HG02970 (cell line): ENCODE results near the gene PON1.

Source experiments
- ATAC-seq: cut with Tn5 transposase; IDR thresholded peaks from one replicate; pipeline ENCODE4 v1.9.1; 2021; ENCODE audit warnings: mild to moderate bottlenecking, moderate library complexity, moderate number of reproducible peaks; ENCODE audit not compliant: unreplicated experiment, low FRiP score

The PON1 gene

DNA sequence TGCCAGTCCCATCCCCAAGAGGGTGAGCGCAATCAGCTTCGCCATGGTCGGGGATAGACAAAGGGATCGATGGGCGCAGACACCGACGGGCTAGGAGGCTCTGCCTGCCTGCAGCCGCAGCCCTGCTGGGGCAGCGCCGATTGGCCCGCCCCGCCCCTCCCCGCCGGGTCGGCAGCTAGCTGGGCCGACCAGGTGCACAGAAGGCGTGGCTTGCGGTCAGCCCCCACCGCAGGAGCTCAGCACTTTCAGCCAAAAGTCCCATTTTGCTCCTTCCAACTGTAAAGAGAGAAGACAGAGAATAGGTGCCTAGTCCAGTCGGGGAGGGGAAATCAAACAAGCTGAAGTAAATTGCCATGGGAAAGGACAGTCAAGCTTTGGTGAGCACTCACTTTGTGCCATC, at the start of gene PON1:
TSS of gene PON1 (minus strand) at position 102 of the 400 bp plus-strand sequence. CDS start at position 45, 57 bp downstream.
- ATAC-seq: peak; percentile 65

GRCh38 chr7:95373323-95373722, 49.0 kb upstream of the PON1 start:
- no peak for ATAC-seq

DNA sequence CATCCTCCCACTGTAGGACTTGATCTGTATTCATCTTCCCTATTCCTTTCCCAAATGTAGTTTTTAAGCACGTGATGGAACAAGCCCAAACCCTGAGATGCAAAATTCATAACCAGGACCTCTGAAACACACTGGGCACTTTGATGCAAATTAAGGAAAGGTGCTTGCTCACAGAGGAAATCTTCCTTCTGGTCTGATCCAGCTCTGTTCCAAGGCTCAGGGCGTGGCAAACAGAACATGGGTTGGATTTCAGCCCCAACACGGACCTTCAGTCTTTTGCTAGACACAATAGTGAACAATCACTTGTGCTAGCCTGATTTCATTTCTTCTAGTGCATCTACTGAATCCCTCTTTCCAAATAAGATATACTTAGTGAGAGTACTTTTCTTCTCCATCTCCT, 43.9 kb upstream of the PON1 start:
- ATAC-seq: no peak

DNA sequence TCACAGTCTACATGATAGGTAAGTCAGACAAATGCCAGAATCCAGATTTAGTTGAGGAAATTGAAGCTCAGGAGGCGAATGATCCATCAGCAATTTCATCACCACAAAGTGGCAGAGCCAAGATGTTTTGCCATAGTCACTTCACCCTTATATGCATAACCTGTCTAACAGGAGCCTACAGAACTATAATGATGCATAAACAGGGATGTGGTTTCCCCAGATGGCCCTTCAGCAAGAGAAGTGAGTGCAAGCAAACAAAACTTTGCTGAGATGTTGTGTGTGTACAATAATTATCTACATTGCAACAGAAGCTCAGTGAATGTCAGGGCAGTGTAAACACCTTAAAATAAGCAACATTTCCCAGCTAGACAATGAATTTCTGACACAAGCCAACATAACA, 43.3 kb upstream of the PON1 start:
- no peak for ATAC-seq

GRCh38 chr7:95365151-95365550, 40.8 kb upstream of the PON1 start:
- ATAC-seq: no peak

DNA sequence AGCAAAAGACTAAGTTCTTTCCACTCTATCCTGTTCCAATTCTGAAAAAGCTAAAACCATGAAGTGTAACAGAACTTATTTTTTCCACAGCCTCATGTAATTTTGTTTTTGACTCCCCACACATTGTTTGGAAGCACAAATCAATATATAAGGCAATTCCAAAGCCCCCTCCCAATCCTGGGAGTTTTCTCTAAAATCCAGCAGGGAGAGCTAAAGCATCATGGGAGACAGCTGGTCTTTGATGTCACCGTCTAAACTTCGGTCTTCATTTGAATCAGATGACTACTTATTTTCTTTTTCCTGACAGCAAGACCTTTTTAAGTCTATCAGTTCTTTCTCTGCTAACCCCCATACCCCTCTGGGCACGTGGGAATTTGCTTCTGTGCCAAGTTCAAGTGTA, 33.3 kb upstream of the PON1 start:
- ATAC-seq: no peak

DNA sequence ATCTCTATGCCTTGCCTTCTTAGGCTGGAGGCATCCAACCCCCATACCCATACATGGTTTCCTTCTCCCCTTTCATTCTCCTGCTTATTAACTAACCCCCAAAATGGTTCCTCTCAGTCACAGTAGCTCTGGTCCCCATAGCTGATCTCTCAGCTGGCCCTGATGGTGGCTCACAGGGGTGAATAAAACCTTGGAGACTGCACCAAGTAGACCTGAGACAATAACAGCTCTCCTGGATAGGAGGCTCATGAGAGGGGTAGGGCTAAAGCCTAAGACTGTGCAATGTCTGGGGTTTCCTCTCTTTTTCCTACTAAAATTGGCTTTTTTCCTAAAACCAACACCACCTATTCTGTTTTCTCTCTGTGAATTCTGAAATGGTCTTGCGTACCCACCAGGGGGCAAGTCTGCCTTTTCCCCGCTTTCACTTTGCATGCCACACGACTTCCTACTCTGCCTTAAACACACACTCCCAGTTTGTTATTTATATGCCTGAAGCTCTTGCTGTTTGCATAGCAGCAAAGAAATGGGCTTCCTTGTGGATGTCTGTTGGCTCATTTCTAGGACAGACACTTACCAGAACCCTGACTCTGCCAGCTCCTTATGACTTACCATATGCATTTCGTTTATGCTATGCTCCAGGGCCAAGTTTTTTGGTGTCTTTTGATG, 18.4 kb upstream of the PON1 start:
- ATAC-seq: no peak

DNA sequence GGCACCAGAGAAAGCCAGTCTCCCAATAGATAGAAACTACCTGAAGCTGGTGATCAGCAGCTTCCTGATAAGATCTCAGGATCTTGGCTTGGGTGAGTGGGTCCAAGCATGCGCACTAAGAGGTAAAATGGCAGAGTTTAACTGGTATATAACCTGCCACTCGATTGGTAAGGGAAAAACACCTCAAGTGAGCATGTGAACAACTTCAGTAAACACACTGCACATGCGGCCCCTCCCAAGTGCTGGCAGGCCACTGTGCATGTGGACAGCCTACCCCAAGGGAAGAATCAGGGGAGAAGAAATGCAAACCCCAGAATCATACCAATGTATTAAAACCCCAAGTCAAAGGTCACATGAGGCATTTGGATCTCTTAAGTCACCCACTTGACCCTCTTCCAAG, 17.7 kb upstream of the PON1 start:
- no peak for ATAC-seq

DNA sequence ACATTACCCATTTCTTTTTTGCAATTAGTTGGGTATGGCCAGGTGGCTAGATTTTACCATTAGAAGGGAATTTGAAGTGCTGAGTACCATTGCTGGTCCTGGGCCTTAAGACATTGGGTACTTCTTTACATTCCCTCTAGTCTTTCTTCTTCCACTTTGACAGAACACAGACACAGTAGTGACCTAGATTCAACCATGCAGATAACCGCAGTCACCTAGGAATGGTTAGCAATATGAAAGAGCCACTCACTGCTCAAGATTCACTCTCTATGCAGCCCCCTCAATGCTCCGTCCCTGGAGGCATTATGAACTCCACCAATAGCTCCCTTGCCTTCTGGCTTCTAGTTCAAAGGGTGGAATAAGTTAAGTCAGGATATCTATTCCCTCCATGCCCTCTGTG, 16.2 kb upstream of the PON1 start:
- ATAC-seq: no peak

GRCh38 chr7:95338832-95339231, 14.5 kb upstream of the PON1 start:
- ATAC-seq: no peak

GRCh38 chr7:95335093-95335492, 10.8 kb upstream of the PON1 start:
- ATAC-seq: no peak

- ATAC-seq: no peak
These were observed 10.1 kb upstream of the PON1 start for GRCh38 chr7:95334447-95334846.

DNA sequence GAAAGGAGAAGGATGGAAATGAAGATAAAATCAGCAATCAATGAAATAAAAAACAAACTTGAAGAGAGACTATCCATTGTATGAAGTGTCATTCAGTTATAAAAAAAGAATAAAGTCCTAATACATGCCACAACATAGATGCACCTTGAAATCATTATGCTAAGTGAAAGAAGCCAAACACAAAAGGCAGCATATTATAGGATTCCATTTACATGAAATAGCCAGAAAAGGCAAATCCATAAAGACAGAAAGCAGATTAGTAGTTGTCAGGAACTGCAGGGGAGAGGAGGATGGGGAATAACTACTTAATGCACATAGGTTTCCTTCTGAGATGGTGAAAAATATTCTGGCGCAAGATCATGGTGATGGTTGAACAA, 6.6 kb upstream of the PON1 start:
- no peak for ATAC-seq

- peak; percentile 85 for ATAC-seq
These were observed 6.0 kb upstream of the PON1 start for GRCh38 chr7:95330204-95330960.

GRCh38 chr7:95327356-95327755, 3.0 kb upstream of the PON1 start:
- ATAC-seq: no peak

GRCh38 chr7:95323410-95324129, 762 bp downstream of the PON1 start:
- ATAC-seq: no peak

- ATAC-seq: no peak
These were observed 1.5 kb downstream of the PON1 start for GRCh38 chr7:95322854-95323253.

GRCh38 chr7:95322396-95322795, 1.9 kb downstream of the PON1 start:
- ATAC-seq: no peak

GRCh38 chr7:95321720-95322119, 2.6 kb downstream of the PON1 start:
- ATAC-seq: no peak

- no peak for ATAC-seq
These were observed 3.7 kb downstream of the PON1 start for GRCh38 chr7:95320651-95321050.

GRCh38 chr7:95319570-95319969, 4.8 kb downstream of the PON1 start:
- ATAC-seq: no peak
